ENCODE measurements around the gene CYP2C8. TPM values are rescaled to one million over a fixed set of nuclear protein-coding genes. Genes with fewer than 3 reads are reported as not detected.
"Not testable (repeated sequence)": the region's sequence is repeated elsewhere in the genome, so short reads cannot be mapped to it uniquely, and the experiment has no call there.

Gene CYP2C8
- not detected for polyA plus RNA-seq

- Mint-ChIP-seq H3K36me3 (peaks cover 2% of the 10 kb centered on the region), H3K4me1 (no peaks in the 10 kb centered on the region), H3K27ac (no peak within 1 kb of the TSS), H3K9me3 (no peaks in the 10 kb centered on the region), H3K27me3 (peaks cover 4% of the 10 kb centered on the region), H3K4me3 (no peak within 1 kb of the TSS)
These were observed at the start of gene CYP2C8 for GRCh38 chr10:95069286-95069685. CYP2C8 (minus strand) TSS chr10:95069497; CDS start chr10:95069402, 95 bp downstream.

- peaks cover 5% of the 10 kb centered on the region for H3K36me3 Mint-ChIP-seq
- no peak overlapping the region for H3K27ac Mint-ChIP-seq
- peaks cover 6 to 46% (median 23%) of the 10 kb centered on the region in 3 donors for H3K9me3 Mint-ChIP-seq
- H3K4me1 Mint-ChIP-seq: no peaks in the 10 kb centered on the region
- no peak overlapping the region for H3K4me3 Mint-ChIP-seq
- H3K27me3 Mint-ChIP-seq: peaks cover 6% of the 10 kb centered on the region
These were observed 47.6 kb upstream of the CYP2C8 start for GRCh38 chr10:95116869-95117269.

GRCh38 chr10:95110823-95111222 lies 41.5 kb upstream of the CYP2C8 start:
- H3K4me1 Mint-ChIP-seq, H3K36me3 Mint-ChIP-seq, H3K4me3 Mint-ChIP-seq, H3K27ac Mint-ChIP-seq, H3K27me3 Mint-ChIP-seq: not testable (repeated sequence)
- peaks cover 5 to 28% (median 12%) of the 10 kb centered on the region in 3 donors for H3K9me3 Mint-ChIP-seq

- no peaks in the 10 kb centered on the region for H3K9me3 Mint-ChIP-seq
- no peak overlapping the region for H3K27ac Mint-ChIP-seq
- H3K4me3 Mint-ChIP-seq: no peak overlapping the region
- H3K27me3 Mint-ChIP-seq: peaks cover 2% of the 10 kb centered on the region
- H3K36me3 Mint-ChIP-seq: peaks cover 4% of the 10 kb centered on the region
- no peaks in the 10 kb centered on the region for H3K4me1 Mint-ChIP-seq
These were observed 28.5 kb upstream of the CYP2C8 start for GRCh38 chr10:95097805-95098204.

- Mint-ChIP-seq H3K27me3 (peaks cover 5% of the 10 kb centered on the region), H3K9me3 (peaks cover 0 to 4% (median 0%) of the 10 kb centered on the region in 3 donors), H3K36me3 (peaks cover 4% of the 10 kb centered on the region), H3K27ac (no peak overlapping the region), H3K4me3 (no peak overlapping the region), H3K4me1 (no peaks in the 10 kb centered on the region)
These were observed 26.8 kb upstream of the CYP2C8 start for GRCh38 chr10:95096143-95096542.

GRCh38 chr10:95079626-95080025 lies 10.3 kb upstream of the CYP2C8 start:
- not testable (repeated sequence) for H3K4me1 Mint-ChIP-seq

GRCh38 chr10:95077556-95077955 lies 8.3 kb upstream of the CYP2C8 start:
- Mint-ChIP-seq H3K4me1 (no peaks in the 10 kb centered on the region), H3K9me3 (peaks cover 0 to 6% (median 1%) of the 10 kb centered on the region in 3 donors)

More at GRCh38 chr10:95079626-95080025, 10.3 kb upstream of the CYP2C8 start:
- not testable (repeated sequence) for H3K4me3 Mint-ChIP-seq, H3K9me3 Mint-ChIP-seq, H3K36me3 Mint-ChIP-seq, H3K27me3 Mint-ChIP-seq, H3K27ac Mint-ChIP-seq

GRCh38 chr10:95071107-95071660 lies 1.9 kb upstream of the CYP2C8 start:
- H3K27ac Mint-ChIP-seq: no peak overlapping the region
- no peaks in the 10 kb centered on the region for H3K36me3 Mint-ChIP-seq

More at GRCh38 chr10:95077556-95077955, 8.3 kb upstream of the CYP2C8 start:
- H3K36me3 Mint-ChIP-seq: peaks cover 3% of the 10 kb centered on the region
- peaks cover 3% of the 10 kb centered on the region for H3K27me3 Mint-ChIP-seq
- no peak overlapping the region for H3K27ac Mint-ChIP-seq
- H3K4me3 Mint-ChIP-seq: no peak overlapping the region

GRCh38 chr10:95064125-95064524 lies 5.2 kb downstream of the CYP2C8 start:
- H3K4me1 Mint-ChIP-seq, H3K27ac Mint-ChIP-seq, H3K4me3 Mint-ChIP-seq, H3K36me3 Mint-ChIP-seq, H3K9me3 Mint-ChIP-seq, H3K27me3 Mint-ChIP-seq: not testable (repeated sequence)

More at GRCh38 chr10:95071107-95071660, 1.9 kb upstream of the CYP2C8 start:
- no peaks in the 10 kb centered on the region for H3K9me3 Mint-ChIP-seq
- H3K27me3 Mint-ChIP-seq: peaks cover 1% of the 10 kb centered on the region
- H3K4me3 Mint-ChIP-seq: no peak overlapping the region
- H3K4me1 Mint-ChIP-seq: no peaks in the 10 kb centered on the region

GRCh38 chr10:95056744-95057363 lies 12.4 kb downstream of the CYP2C8 start:
- no peaks in the 10 kb centered on the region for H3K27me3 Mint-ChIP-seq
- no peaks in the 10 kb centered on the region for H3K4me1 Mint-ChIP-seq
- H3K36me3 Mint-ChIP-seq: peaks cover 2% of the 10 kb centered on the region
- H3K27ac Mint-ChIP-seq: no peak overlapping the region
- peaks cover 0 to 4% (median 0%) of the 10 kb centered on the region in 3 donors for H3K9me3 Mint-ChIP-seq
- no peak overlapping the region for H3K4me3 Mint-ChIP-seq

- peaks cover 4 to 7% (median 7%) of the 10 kb centered on the region in 3 donors for H3K9me3 Mint-ChIP-seq
- no peaks in the 10 kb centered on the region for H3K4me1 Mint-ChIP-seq
- no peak overlapping the region for H3K4me3 Mint-ChIP-seq
- no peaks in the 10 kb centered on the region for H3K27me3 Mint-ChIP-seq
- peaks cover 7% of the 10 kb centered on the region for H3K36me3 Mint-ChIP-seq
- H3K27ac Mint-ChIP-seq: no peak overlapping the region
These were observed 19.4 kb downstream of the CYP2C8 start for GRCh38 chr10:95049919-95050318.

- no peak overlapping the region for H3K4me3 Mint-ChIP-seq
- H3K4me1 Mint-ChIP-seq: no peaks in the 10 kb centered on the region
- H3K9me3 Mint-ChIP-seq: peaks cover 4 to 7% (median 7%) of the 10 kb centered on the region in 3 donors
- no peaks in the 10 kb centered on the region for H3K27me3 Mint-ChIP-seq
- H3K27ac Mint-ChIP-seq: no peak overlapping the region
- H3K36me3 Mint-ChIP-seq: peaks cover 5% of the 10 kb centered on the region
These were observed 21.1 kb downstream of the CYP2C8 start for GRCh38 chr10:95048206-95048605.

GRCh38 chr10:95039281-95039680 lies 30.0 kb downstream of the CYP2C8 start:
- Mint-ChIP-seq H3K27ac (peak overlapping the region in 1 of 3 donors; percentile 6), H3K27me3 (no peaks in the 10 kb centered on the region), H3K36me3 (no peaks in the 10 kb centered on the region), H3K9me3 (no peaks in the 10 kb centered on the region), H3K4me3 (no peak overlapping the region), H3K4me1 (no peaks in the 10 kb centered on the region)

- Mint-ChIP-seq H3K36me3 (no peaks in the 10 kb centered on the region), H3K27ac (no peak overlapping the region), H3K4me3 (no peak overlapping the region), H3K9me3 (no peaks in the 10 kb centered on the region), H3K4me1 (no peaks in the 10 kb centered on the region), H3K27me3 (peaks cover 6% of the 10 kb centered on the region)
These were observed 33.7 kb downstream of the CYP2C8 start for GRCh38 chr10:95035332-95036295.

- Mint-ChIP-seq H3K4me3 (no peak overlapping the region), H3K36me3 (peaks cover 1% of the 10 kb centered on the region), H3K27ac (no peak overlapping the region), H3K9me3 (peaks cover 0 to 3% (median 0%) of the 10 kb centered on the region in 3 donors), H3K27me3 (peaks cover 7% of the 10 kb centered on the region), H3K4me1 (no peaks in the 10 kb centered on the region)
These were observed 34.9 kb downstream of the CYP2C8 start for GRCh38 chr10:95034401-95034800.

All from IgD-negative memory B cell (primary cell).